Measurements from ENCODE around the gene GOLIM4.
"Not testable (repeated sequence)": the region's sequence is repeated elsewhere in the genome, so short reads cannot be mapped to it uniquely, and the experiment has no call there.

GOLIM4 gene

GRCh38 chr3:168047936-168048335, 47.8 kb downstream of the GOLIM4 start:
- no peak for DNase-seq

- DNase-seq = no peak
These were observed 48.4 kb downstream of the GOLIM4 start for GRCh38 chr3:168047190-168047795.

- no peak for DNase-seq
These were observed 51.7 kb downstream of the GOLIM4 start for GRCh38 chr3:168044049-168044448.

- no peak for DNase-seq
These were observed 55.0 kb downstream of the GOLIM4 start for GRCh38 chr3:168040607-168041208.

GRCh38 chr3:168037020-168037419, 58.7 kb downstream of the GOLIM4 start:
- DNase-seq = no peak

- no peak for DNase-seq
These were observed 59.1 kb downstream of the GOLIM4 start for GRCh38 chr3:168036619-168037018.

DNA sequence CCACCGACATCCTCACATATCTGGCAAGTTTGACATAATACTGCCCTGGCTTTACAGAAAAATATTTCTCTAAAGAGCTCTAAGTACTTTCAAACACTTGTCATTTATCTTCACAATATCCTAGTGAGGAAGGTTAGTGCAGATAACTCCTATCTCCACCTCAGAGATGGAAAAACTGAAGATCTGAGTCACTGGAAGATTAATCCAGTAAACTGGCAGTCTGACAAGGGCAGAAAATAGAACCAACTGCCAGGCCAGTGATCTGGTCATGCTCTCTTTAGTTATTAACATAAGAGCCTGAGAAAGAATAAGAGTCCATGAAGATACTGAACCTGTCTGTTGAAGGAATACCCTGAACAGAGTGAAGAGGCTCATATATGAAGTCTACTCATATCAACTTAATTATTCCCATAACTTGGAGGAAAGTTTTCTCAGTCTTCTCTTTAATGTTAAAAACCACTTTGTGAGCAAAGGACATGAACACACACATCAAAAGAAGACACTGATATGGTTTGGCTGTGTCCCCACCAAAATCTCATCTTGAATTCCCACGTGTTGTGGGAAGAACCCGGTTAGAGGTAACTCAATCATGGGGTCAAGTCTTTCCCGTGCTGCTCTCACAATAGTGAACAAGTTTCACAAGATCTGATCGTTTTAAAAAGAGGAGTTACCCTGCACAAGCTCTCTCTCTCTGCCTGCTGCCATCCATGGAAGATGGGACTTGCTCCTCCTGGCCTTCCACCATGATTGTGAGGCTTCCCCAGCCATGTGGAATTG, 61.4 kb downstream of the GOLIM4 start:
- DNase-seq = no peak

DNA sequence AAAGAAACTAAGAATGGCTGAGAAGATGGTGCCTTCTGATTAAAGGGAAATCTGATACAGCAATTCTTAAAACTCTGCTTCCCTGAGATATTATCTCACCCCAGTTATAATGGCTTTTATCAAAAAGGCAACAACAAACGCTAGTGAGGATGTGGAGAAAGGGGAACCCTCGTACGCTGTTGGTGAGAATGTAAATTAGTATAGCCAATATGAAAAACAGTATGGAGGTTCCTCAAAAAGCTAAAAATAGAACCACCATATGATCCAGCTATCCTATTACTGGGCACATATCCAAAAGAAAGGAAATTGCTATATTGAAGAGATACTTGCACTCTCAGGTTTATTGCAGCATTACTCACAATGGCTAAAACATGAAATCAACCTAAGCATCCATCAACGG, 65.1 kb downstream of the GOLIM4 start:
- no peak for DNase-seq

GRCh38 chr3:168029705-168030104, 66.0 kb downstream of the GOLIM4 start:
- no peak for DNase-seq

DNA sequence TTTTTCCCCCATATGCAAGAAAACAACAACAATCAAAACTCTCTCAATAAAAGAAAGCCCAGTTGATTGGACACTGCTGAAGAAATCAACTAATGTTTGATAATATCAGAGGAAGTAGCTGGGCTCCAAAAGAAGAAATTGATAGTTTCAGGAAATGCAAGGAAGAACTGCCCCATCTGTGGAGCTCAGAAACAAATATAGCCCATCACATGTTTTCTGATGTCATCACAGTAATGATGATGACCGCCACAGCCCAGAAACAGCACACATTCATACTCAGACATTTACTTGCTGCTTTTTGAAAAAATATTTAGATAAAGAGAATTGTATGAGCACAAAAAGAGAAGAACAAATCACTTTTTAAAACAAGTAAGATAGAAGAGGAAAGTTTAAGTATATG, 67.6 kb downstream of the GOLIM4 start:
- DNase-seq = no peak

DNA sequence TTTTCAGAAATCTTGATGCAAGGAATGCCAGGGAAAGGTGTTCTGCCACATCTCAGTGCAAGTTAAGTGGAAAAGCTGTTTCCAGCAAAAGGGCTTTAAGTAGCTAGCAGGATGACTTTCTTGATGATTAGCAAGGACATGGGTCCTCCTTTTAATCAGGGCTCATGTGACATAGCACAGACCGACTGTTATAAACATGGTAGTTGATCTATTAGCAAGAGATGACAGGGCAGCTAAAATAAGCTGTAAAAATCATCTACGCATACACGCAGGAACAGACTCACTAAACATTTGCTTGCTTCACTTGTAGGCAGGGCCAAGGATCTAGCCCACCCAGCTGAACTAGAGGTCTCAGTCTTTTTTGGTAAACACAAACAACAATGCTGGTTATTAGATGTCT, 69.0 kb downstream of the GOLIM4 start:
- no peak for DNase-seq

DNA sequence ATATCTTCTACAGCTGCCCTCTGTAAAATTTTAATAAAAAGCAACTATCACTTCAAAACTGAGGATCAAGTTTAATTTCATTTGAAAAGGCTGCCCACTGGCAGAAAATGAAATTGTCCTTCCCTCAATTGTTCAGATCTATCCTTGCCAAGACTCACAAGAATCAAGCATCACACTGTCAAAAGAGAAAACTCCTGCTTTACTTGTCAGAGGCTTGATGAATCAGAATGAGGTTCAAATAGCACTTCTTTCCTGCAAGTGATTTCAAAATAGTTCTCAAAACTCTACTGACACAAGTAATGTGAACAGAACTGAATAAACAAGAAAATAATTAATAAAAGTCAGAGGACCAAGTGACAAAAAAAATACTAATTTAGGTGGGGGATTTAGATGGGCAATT, 70.6 kb downstream of the GOLIM4 start:
- DNase-seq = no peak

DNA sequence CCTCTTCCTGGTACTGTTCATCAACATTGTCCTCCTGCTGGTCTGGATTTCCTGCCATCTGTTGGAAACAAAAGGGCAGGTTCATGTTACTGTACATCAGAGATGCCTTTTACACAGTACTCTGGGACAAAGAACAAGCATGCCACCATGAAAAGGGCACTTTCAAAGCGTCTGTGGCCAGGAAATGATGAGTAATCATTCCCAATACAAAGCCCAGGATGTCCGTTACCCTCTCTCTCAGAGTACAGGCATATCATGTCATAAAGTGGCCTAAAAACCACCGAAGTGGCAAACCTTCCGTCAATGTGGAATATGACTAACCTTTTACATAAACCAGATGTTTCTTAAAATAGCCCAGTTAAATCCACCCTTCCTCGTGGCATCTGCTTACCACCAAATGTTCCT, 71.2 kb downstream of the GOLIM4 start:
- no peak for DNase-seq

- DNase-seq = no peak
These were observed 73.8 kb downstream of the GOLIM4 start for GRCh38 chr3:168021737-168022450.

DNA sequence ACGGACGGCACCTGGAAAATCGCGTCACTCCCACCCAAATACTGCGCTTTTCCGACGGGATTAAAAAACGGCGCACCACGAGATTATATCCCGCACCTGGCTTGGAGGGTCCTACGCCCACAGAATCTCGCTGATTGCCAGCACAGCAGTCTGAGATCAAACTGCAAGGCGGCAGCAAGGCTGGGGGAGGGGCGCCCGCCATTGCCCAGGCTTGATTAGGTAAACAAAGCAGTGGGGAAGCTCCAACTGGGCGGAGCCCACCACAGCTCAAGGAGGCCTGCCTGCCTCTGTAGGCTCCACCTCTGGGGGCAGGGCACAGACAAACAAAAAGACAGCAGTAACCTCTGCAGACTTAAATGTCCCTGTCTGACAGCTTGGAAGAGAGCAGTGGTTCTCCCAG, 84.4 kb downstream of the GOLIM4 start:
- not testable (repeated sequence) for DNase-seq

DNA sequence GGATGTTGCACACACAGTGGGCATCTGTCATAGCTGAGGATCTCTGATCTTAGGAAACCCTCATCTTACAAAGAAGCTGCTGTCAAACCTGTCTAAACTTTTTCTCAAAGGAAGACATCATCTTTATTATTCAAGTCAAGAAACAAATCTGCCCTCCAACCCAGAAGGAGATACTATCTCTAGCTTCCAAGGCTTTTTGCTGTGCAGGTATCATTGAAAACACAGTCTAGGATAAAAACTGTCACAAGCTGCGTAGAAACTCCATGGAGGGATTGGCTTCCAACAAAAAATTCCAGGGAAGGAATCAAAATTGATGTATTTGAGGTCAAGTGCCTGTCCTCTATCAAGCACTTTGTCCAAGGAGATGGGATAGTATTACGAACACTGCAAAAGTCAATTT, 89.1 kb downstream of the GOLIM4 start:
- DNase-seq = no peak

- no peak for DNase-seq
These were observed 91.8 kb downstream of the GOLIM4 start for GRCh38 chr3:168003911-168004310.

GRCh38 chr3:168002786-168003368, 92.8 kb downstream of the GOLIM4 start:
- DNase-seq = no peak

- no peak for DNase-seq
These were observed 94.5 kb downstream of the GOLIM4 start for GRCh38 chr3:168001244-168001643.

GRCh38 chr3:167998253-167998652, 97.5 kb downstream of the GOLIM4 start:
- no peak for DNase-seq

- DNase-seq = no peak
These were observed 99.2 kb downstream of the GOLIM4 start for GRCh38 chr3:167996514-167996913.

DNA sequence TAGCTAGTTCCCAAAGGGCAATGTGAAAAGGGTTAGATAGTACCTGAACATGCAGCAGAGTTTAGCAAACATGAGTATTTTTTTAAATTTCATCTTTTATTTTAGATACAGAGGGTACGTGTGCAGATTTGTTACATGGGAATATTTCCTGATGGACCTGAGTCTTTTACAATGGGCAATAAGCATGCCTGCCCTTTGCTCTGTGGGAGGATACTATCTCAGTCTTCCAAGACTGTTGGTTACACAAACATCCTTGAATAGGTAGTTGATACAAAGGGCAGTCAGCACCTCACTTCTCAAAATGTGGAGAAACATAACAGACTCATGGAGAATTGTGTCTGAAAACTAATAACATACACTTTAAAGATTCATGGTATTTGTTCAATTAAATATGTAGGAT, 103.3 kb downstream of the GOLIM4 start:
- DNase-seq = no peak

GRCh38 chr3:167991213-167991612, 104.5 kb downstream of the GOLIM4 start:
- no peak for DNase-seq

All from cortex of kidney (tissue), 1 donor.